AG09319 (cell line): ENCODE data around the gene FBXL17.

Experiments
- DNase-seq: peaks from one replicate; pipeline ENCODE4 v3.0.0-alpha.2; 2010; ENCODE audit warnings: low read depth; ENCODE audit errors: extremely low read depth
- TF ChIP-seq, protein P1 (sequence below): IDR thresholded peaks from 2 replicates; pipeline ENCODE4 v1.5.1; 2011; ENCODE audit warnings: low read depth, mild to moderate bottlenecking, inconsistent platforms, low read length, moderate library complexity

Gene FBXL17

GRCh38 chr5:108339220-108339619 lies 42.7 kb downstream of the FBXL17 start:
- TF ChIP-seq, protein P1, sequence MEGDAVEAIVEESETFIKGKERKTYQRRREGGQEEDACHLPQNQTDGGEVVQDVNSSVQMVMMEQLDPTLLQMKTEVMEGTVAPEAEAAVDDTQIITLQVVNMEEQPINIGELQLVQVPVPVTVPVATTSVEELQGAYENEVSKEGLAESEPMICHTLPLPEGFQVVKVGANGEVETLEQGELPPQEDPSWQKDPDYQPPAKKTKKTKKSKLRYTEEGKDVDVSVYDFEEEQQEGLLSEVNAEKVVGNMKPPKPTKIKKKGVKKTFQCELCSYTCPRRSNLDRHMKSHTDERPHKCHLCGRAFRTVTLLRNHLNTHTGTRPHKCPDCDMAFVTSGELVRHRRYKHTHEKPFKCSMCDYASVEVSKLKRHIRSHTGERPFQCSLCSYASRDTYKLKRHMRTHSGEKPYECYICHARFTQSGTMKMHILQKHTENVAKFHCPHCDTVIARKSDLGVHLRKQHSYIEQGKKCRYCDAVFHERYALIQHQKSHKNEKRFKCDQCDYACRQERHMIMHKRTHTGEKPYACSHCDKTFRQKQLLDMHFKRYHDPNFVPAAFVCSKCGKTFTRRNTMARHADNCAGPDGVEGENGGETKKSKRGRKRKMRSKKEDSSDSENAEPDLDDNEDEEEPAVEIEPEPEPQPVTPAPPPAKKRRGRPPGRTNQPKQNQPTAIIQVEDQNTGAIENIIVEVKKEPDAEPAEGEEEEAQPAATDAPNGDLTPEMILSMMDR, result no peak
- no peak for DNase-seq

- no peak for DNase-seq
These were observed 47.7 kb downstream of the FBXL17 start for GRCh38 chr5:108334225-108334624.

GRCh38 chr5:108326982-108327381 lies 54.9 kb downstream of the FBXL17 start:
- TF ChIP-seq, protein P1, result no peak
- DNase-seq, result no peak

More at GRCh38 chr5:108334225-108334624, 47.7 kb downstream of the FBXL17 start:
- TF ChIP-seq, protein P1, result no peak

DNA sequence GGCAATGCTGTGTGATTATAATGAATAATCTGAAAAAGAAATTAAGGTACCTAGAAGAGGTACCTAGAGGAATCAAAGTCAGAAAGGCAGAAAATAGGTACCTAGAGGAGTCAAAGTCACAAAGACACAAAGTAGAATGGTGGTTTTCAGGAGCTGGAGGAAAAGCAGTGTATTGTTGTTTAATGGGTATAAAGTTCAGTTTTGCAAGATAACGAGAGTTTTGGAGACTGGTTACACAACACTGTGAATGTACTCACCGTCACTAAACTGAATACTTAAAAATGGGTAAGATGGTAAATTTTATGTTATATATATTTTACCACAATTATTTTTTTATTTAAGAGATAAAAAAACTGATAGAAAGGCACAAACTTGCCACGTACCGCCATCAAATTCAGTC lies 57.0 kb downstream of the FBXL17 start:
- no peak for DNase-seq
- TF ChIP-seq, protein P1, result no peak

GRCh38 chr5:108321341-108321740 lies 60.6 kb downstream of the FBXL17 start:
- no peak for DNase-seq
- TF ChIP-seq, protein P1, result no peak

GRCh38 chr5:108320231-108320630 lies 61.7 kb downstream of the FBXL17 start:
- TF ChIP-seq, protein P1, result no peak
- no peak for DNase-seq

- TF ChIP-seq, protein P1, result no peak
- DNase-seq, result no peak
These were observed 66.1 kb downstream of the FBXL17 start for GRCh38 chr5:108315829-108316228.
